H1 (cell line): Measurements from ENCODE around the gene TLL2. TPM values are rescaled to one million over a fixed set of nuclear protein-coding genes. Genes with fewer than 3 reads are reported as not detected.

Experiments
- CTCF ChIA-PET: fragments of 300-600 bp; sonication (Branson Sonifier 250); formaldehyde crosslinking; loops from one replicate; lab custom pipeline; 2021; ENCODE audit not compliant: partially characterized antibody; lab: Charles Lee
- POLR2A ChIA-PET: fragments of 300-600 bp; sonication (Branson Sonifier 250); formaldehyde crosslinking; loops from one replicate; lab custom pipeline; 2021; ENCODE audit warnings: inconsistent platforms; ENCODE audit not compliant: partially characterized antibody; lab: Charles Lee
- DNase-seq, 2 experiments: peaks; one replicate each; pipeline versions ENCODE4 v3.0.0 to v3.0.0-alpha.2; 2010 to 2022; ENCODE audit warnings: low spot score in 2 of 2, low read depth in 1 of 2, mixed read lengths in 1 of 2
- FAIRE-seq: peaks from 2 replicates; lab custom pipeline; 2011; peaks lifted over from hg19 to GRCh38; lab: Jason Lieb, UNC
- H2AFZ ChIP-seq: 2 replicates; pipeline ENCODE4 v1.8.1; 2012; ENCODE audit warnings: low read length, inconsistent platforms
- H2AK5ac ChIP-seq: 2 replicates; pipeline ENCODE4 v1.6.1; 2013; ENCODE audit warnings: low read depth, low read length
- H2BK120ac ChIP-seq: replicated peaks from 2 replicates; pipeline ENCODE3; 2013; ENCODE audit warnings: low read depth, low read length, inconsistent platforms
- H2BK12ac ChIP-seq: 2 replicates; pipeline ENCODE4 v1.6.1; 2013; ENCODE audit warnings: low read depth, low read length
- H2BK15ac ChIP-seq: 2 replicates; pipeline ENCODE4 v1.6.1; 2013; ENCODE audit warnings: low read length
- H2BK20ac ChIP-seq: 2 replicates; pipeline ENCODE4 v1.6.1; 2013; ENCODE audit warnings: low read length
- H2BK5ac ChIP-seq: 2 replicates; pipeline ENCODE4 v1.6.1; 2013; ENCODE audit warnings: low read depth, low read length
- H3K14ac ChIP-seq: 2 replicates; pipeline ENCODE4 v1.6.1; 2013; ENCODE audit warnings: inconsistent platforms; ENCODE audit not compliant: insufficient read length
- H3K18ac ChIP-seq: 2 replicates; pipeline ENCODE4 v1.6.1; 2013; ENCODE audit warnings: low read length; ENCODE audit errors: extremely low read depth
- H3K23ac ChIP-seq: 2 replicates; pipeline ENCODE4 v1.6.1; 2013; ENCODE audit warnings: inconsistent platforms; ENCODE audit not compliant: insufficient read length
- H3K23me2 ChIP-seq: 2 replicates; pipeline ENCODE4 v1.6.1; 2013; ENCODE audit warnings: low read depth, low read length
- H3K27ac ChIP-seq: 2 replicates; pipeline ENCODE4 v1.6.1; 2011; ENCODE audit warnings: low read depth, low read length, inconsistent platforms
- H3K27me3 ChIP-seq, 4 experiments: replicated peaks in 1 of 4; 1 replicate in 1 of 4; 2 replicates in 3 of 4; pipeline versions ENCODE4 v1.6.1 to v1.8.1; 2011 to 2013; ENCODE audit warnings: low read length in 3 of 4, mild to moderate bottlenecking in 3 of 4, inconsistent platforms in 2 of 4, mixed read lengths in 2 of 4, moderate library complexity in 1 of 4; ENCODE audit not compliant: control insufficient read depth in 3 of 4, insufficient read depth in 3 of 4; ENCODE audit errors: extremely low read depth in 1 of 4
- H3K36me3 ChIP-seq, 4 experiments: 2 replicates each; pipeline versions ENCODE4 v1.6.1 to v1.8.1; 2011 to 2013; ENCODE audit warnings: mild to moderate bottlenecking in 4 of 4, low read length in 3 of 4, moderate library complexity in 2 of 4, control low read depth in 1 of 4, inconsistent platforms in 1 of 4; ENCODE audit not compliant: insufficient read depth in 4 of 4, control insufficient read depth in 2 of 4
- H3K4ac ChIP-seq: replicated peaks from 2 replicates; pipeline ENCODE3; 2013; ENCODE audit warnings: low read length, low read depth, mixed read lengths, inconsistent platforms; ENCODE audit not compliant: insufficient read length
- H3K4me1 ChIP-seq, 4 experiments: replicated peaks in 1 of 4; 1 replicate in 1 of 4; 2 replicates in 3 of 4; pipeline versions ENCODE4 v1.6.1 to v1.8.1; 2011 to 2013; ENCODE audit warnings: low read length in 3 of 4, inconsistent platforms in 2 of 4, mixed read lengths in 1 of 4; ENCODE audit not compliant: insufficient read depth in 4 of 4, control insufficient read depth in 3 of 4
- H3K4me2 ChIP-seq, 2 experiments: 2 replicates each; pipeline versions ENCODE4 v1.6.1 to v1.8.1; 2011 to 2013; ENCODE audit warnings: low read depth in 2 of 2, low read length in 2 of 2, control low read depth in 1 of 2, inconsistent platforms in 1 of 2, mild to moderate bottlenecking in 1 of 2; ENCODE audit not compliant: insufficient read depth in 1 of 2
- H3K4me3 ChIP-seq, 4 experiments: fragments of 200-600, 300-600 bp in 1 of 4; sonication (generic), shearing (Covaris generic), sonication (Bioruptor Twin) in 1 of 4; 2 replicates each; pipeline versions ENCODE4 v1.5.1 to v1.8.1; 2011 to 2016; ENCODE audit warnings: low read length in 4 of 4, low read depth in 3 of 4, control low read depth in 2 of 4, inconsistent platforms in 2 of 4, mild to moderate bottlenecking in 2 of 4, mixed read lengths in 1 of 4, moderate library complexity in 1 of 4; ENCODE audit not compliant: insufficient read depth in 2 of 4; ENCODE audit errors: extremely low read depth in 1 of 4
- H3K56ac ChIP-seq: replicated peaks from 2 replicates; pipeline ENCODE3; 2013; ENCODE audit warnings: low read depth, mild to moderate bottlenecking, mixed read lengths, low read length, inconsistent platforms; ENCODE audit not compliant: insufficient read length
- H3K79me1 ChIP-seq: 2 replicates; pipeline ENCODE4 v1.6.1; 2013; ENCODE audit warnings: low read depth, low read length, control low read depth
- H3K79me2 ChIP-seq, 2 experiments: 2 replicates each; pipeline versions ENCODE4 v1.6.1 to v1.8.1; 2012 to 2013; ENCODE audit warnings: low read length in 2 of 2, mild to moderate bottlenecking in 2 of 2, inconsistent platforms in 1 of 2; ENCODE audit not compliant: insufficient read depth in 2 of 2, control insufficient read depth in 1 of 2
- H3K9ac ChIP-seq, 4 experiments: replicated peaks in 1 of 4; 1 replicate in 1 of 4; 2 replicates in 3 of 4; pipeline versions ENCODE4 v1.6.1 to v1.8.1; 2011 to 2013; ENCODE audit warnings: low read depth in 3 of 4, low read length in 3 of 4, control low read depth in 2 of 4, mild to moderate bottlenecking in 2 of 4, moderate library complexity in 2 of 4, inconsistent platforms in 1 of 4; ENCODE audit errors: extremely low read depth in 1 of 4
- H3K9me3 ChIP-seq, 2 experiments: 2 replicates each; pipeline versions ENCODE4 v1.6.1 to v1.8.1; 2012 to 2013; ENCODE audit warnings: mild to moderate bottlenecking in 2 of 2, moderate library complexity in 2 of 2, control low read depth in 1 of 2, inconsistent platforms in 1 of 2, low read depth in 1 of 2, low read length in 1 of 2, mixed read lengths in 1 of 2; ENCODE audit not compliant: insufficient read depth in 2 of 2
- H4K20me1 ChIP-seq, 2 experiments: replicated peaks in 1 of 2; 2 replicates each; pipeline versions ENCODE3 to v1.8.1; 2011 to 2013; ENCODE audit warnings: inconsistent platforms in 2 of 2, low read length in 2 of 2, mild to moderate bottlenecking in 1 of 2; ENCODE audit not compliant: insufficient read depth in 2 of 2, control insufficient read depth in 1 of 2
- H4K5ac ChIP-seq: 2 replicates; pipeline ENCODE4 v1.6.1; 2013; ENCODE audit warnings: low read length, low read depth, mixed read lengths, inconsistent platforms; ENCODE audit not compliant: insufficient read length
- H4K8ac ChIP-seq: 2 replicates; pipeline ENCODE4 v1.8.0; 2013; ENCODE audit warnings: mild to moderate bottlenecking, moderate library complexity, low read length, inconsistent platforms; ENCODE audit not compliant: insufficient read depth; ENCODE audit errors: extremely low read depth
- H4K91ac ChIP-seq: replicated peaks from 2 replicates; pipeline ENCODE3; 2013; ENCODE audit warnings: low read length, mixed read lengths, inconsistent platforms; ENCODE audit not compliant: insufficient read length
- CTBP2 ChIP-seq: IDR thresholded peaks from 2 replicates; pipeline ENCODE4 v1.7.0; 2011; ENCODE audit warnings: borderline replicate concordance, mild to moderate bottlenecking, moderate library complexity, mixed read lengths, low read length; ENCODE audit not compliant: insufficient read depth, insufficient read length
- RNF2 ChIP-seq: fragments of 200-900, 300-1000 bp; sonication (generic); IDR thresholded peaks from 2 replicates; pipeline ENCODE4 v1.7.1; 2016; ENCODE audit warnings: borderline replicate concordance, low read depth, mild to moderate bottlenecking, antibody characterized with exemption, low read length; ENCODE audit not compliant: poor library complexity, severe bottlenecking; ENCODE audit errors: missing control alignments
- SIX5 ChIP-seq: IDR thresholded peaks from 2 replicates; pipeline ENCODE4 v1.6.1; 2011; ENCODE audit warnings: mild to moderate bottlenecking, low read depth, low read length
- TCF12 ChIP-seq: IDR thresholded peaks from 2 replicates; pipeline ENCODE4 v1.6.1; 2011; ENCODE audit warnings: low read depth, mild to moderate bottlenecking, low read length
- ZNF274 ChIP-seq: IDR thresholded peaks from 2 replicates; pipeline ENCODE4 v1.7.0; 2012; ENCODE audit warnings: low read length, borderline replicate concordance; ENCODE audit errors: extremely low read depth
- WGBS, 2 experiments: shearing (Covaris generic) in 1 of 2; methylation state at CpG; one replicate each; pipeline versions ENCODE4 v1.1.6 to v1.1.7; 2013 to 2015; ENCODE audit warnings: low lambda C conversion rate in 2 of 2, mixed read lengths in 2 of 2, inconsistent platforms in 1 of 2, low coverage in 1 of 2, missing lambda C conversion rate in 1 of 2; ENCODE audit not compliant: insufficient replicate concordance in 2 of 2, insufficient coverage in 1 of 2, insufficient read length in 1 of 2; ENCODE audit errors: extremely low coverage in 1 of 2, missing lambda C conversion rate in 1 of 2; 5-methylcytosine and 5-hydroxymethylcytosine counted together
- polyA plus RNA-seq, 7 experiments: library from polyadenylated mRNA; depleted of rRNA in 3 of 7; stranded (reverse) in 5 of 7; unstranded in 2 of 7; fragments of >200 nt in 5 of 7; fragments of 200-250 nt in 2 of 7; gene quantifications; 1 replicate in 5 of 7; 2 replicates in 1 of 7; 4 replicates in 1 of 7; pipeline versions ENCODE4 v1.2.1 to v1.2.3, GENCODE V29; 2011 to 2013; ENCODE audit warnings: missing spikeins in 2 of 7, mixed read lengths in 2 of 7
- total RNA-seq: library from RNA; stranded (reverse); fragmentation: NEBNext Ultra II Directional; extraction: Animal tissue kit (Norgen Biotek cat#: 25700); gene quantifications from 2 replicates; pipeline ENCODE4 v1.2.1, GENCODE V29; 2021
- TF ChIP-seq, protein P1 (sequence below), 3 experiments: IDR thresholded peaks; 1 replicate in 2 of 3; 2 replicates in 1 of 3; pipeline versions ENCODE4 v1.5.1 to v1.6.1; 2011; ENCODE audit warnings: low read length in 3 of 3, mild to moderate bottlenecking in 3 of 3, inconsistent platforms in 2 of 3, low read depth in 1 of 3, moderate library complexity in 1 of 3; ENCODE audit not compliant: insufficient read depth in 1 of 3; ENCODE audit errors: control extremely low read depth in 1 of 3
- TF ChIP-seq, protein P2 (sequence below): IDR thresholded peaks from 2 replicates; pipeline ENCODE4 v1.6.1; 2012; ENCODE audit warnings: low read length, inconsistent platforms
- TF ChIP-seq, protein P3 (sequence below): IDR thresholded peaks from 2 replicates; pipeline ENCODE4 v1.6.1; 2011; ENCODE audit warnings: low read depth, mild to moderate bottlenecking, low read length; ENCODE audit not compliant: insufficient read depth

Gene TLL2
- total and polyA plus RNA-seq, 2 of the 8 experiments (the other 6 are each of a cell fraction or from before 2014, with no cell fraction given) = 2.4 to 3.2 TPM

DNA sequence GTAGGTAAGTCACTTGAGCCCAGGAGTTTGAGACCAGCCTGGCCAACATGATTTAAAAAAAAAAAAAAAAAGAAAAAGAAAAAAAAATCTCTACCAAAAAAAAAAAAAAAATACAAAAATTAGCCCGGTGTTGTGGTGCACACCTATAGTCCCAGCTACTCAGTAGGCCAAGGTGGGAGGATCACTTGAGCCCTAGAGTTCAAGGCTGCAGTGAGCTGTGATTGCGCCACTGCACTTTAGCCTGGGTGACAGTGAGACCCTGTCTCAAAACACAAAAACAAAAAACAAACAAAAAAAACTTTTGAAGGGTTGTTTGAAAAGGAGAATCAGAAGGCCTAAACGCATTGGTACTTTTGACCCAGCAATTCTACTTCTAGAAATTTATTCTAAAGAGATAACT lies 13.7 kb downstream of the TLL2 start:
- H4K8ac ChIP-seq = no peak overlapping the region
- H2BK5ac ChIP-seq = no peak overlapping the region
- H4K5ac ChIP-seq = no peak overlapping the region
- DNase-seq (no peak), FAIRE-seq (no peak)
- no peaks in the 10 kb centered on the region for H3K79me1 ChIP-seq
- H3K23ac ChIP-seq = no peak overlapping the region
- TF ChIP-seq, protein P1, sequence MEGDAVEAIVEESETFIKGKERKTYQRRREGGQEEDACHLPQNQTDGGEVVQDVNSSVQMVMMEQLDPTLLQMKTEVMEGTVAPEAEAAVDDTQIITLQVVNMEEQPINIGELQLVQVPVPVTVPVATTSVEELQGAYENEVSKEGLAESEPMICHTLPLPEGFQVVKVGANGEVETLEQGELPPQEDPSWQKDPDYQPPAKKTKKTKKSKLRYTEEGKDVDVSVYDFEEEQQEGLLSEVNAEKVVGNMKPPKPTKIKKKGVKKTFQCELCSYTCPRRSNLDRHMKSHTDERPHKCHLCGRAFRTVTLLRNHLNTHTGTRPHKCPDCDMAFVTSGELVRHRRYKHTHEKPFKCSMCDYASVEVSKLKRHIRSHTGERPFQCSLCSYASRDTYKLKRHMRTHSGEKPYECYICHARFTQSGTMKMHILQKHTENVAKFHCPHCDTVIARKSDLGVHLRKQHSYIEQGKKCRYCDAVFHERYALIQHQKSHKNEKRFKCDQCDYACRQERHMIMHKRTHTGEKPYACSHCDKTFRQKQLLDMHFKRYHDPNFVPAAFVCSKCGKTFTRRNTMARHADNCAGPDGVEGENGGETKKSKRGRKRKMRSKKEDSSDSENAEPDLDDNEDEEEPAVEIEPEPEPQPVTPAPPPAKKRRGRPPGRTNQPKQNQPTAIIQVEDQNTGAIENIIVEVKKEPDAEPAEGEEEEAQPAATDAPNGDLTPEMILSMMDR (IDR thresholded peaks at IDR 0.05; ENCODE audit: control extremely low read depth in 1 of 3, insufficient read depth in 1 of 3, low read depth in 1 of 3, low read length in 3 of 3) = no peak
- TF ChIP-seq SIX5 = no peak
- no peak for TF ChIP-seq CTBP2
- TF ChIP-seq TCF12 = no peak
- TF ChIP-seq RNF2 = no peak
- TF ChIP-seq, protein P2, sequence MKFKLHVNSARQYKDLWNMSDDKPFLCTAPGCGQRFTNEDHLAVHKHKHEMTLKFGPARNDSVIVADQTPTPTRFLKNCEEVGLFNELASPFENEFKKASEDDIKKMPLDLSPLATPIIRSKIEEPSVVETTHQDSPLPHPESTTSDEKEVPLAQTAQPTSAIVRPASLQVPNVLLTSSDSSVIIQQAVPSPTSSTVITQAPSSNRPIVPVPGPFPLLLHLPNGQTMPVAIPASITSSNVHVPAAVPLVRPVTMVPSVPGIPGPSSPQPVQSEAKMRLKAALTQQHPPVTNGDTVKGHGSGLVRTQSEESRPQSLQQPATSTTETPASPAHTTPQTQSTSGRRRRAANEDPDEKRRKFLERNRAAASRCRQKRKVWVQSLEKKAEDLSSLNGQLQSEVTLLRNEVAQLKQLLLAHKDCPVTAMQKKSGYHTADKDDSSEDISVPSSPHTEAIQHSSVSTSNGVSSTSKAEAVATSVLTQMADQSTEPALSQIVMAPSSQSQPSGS = no peak
- TF ChIP-seq ZNF274 = no peak
- TF ChIP-seq, protein P3, sequence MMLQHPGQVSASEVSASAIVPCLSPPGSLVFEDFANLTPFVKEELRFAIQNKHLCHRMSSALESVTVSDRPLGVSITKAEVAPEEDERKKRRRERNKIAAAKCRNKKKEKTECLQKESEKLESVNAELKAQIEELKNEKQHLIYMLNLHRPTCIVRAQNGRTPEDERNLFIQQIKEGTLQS = no peak
- H3K27ac ChIP-seq = no peak overlapping the region
- no peaks in the 10 kb centered on the region for H3K9me3 ChIP-seq
- H3K4me1 ChIP-seq = peaks cover 0 to 3% (median 0%) of the 10 kb centered on the region in 4 experiments; a peak in 1 of 7 replicates
- no peak overlapping the region for H2AK5ac ChIP-seq
- H3K23me2 ChIP-seq = no peaks in the 10 kb centered on the region
- ChIA-PET CTCF (interaction anchor here (1.1 to 5.8 kb wide), 4 partner anchors 9 to 125 kb away, joined by 3 to 35 read pairs (median 22); no protein-coding TSS in a partner anchor), POLR2A (no interaction called here)
- H3K4me3 ChIP-seq = no peak overlapping the region
- H3K18ac ChIP-seq = no peak overlapping the region
- WGBS, 2 experiments = 85% methylated on average over 2 of the region's 3 CpGs; no CpG with 5 or more reads in 1 of the 2 experiments
- no peaks in the 10 kb centered on the region for H4K20me1 ChIP-seq
- no peak overlapping the region for H2BK15ac ChIP-seq
- H3K79me2 ChIP-seq = no peaks in the 10 kb centered on the region
- no peak overlapping the region for H4K91ac ChIP-seq
- no peak overlapping the region for H3K56ac ChIP-seq
- no peak overlapping the region for H2BK120ac ChIP-seq
- H3K9ac ChIP-seq = no peak overlapping the region
- H3K4ac ChIP-seq = no peak overlapping the region
- H2BK20ac ChIP-seq = no peak overlapping the region
- no peak overlapping the region for H2BK12ac ChIP-seq
- no peak overlapping the region for H2AFZ ChIP-seq
- H3K36me3 ChIP-seq = no peaks in the 10 kb centered on the region; a peak in 1 of 8 replicates
- H3K14ac ChIP-seq = no peak overlapping the region
- no peak overlapping the region for H3K4me2 ChIP-seq
- H3K27me3 ChIP-seq = no peaks in the 10 kb centered on the region; a peak in 1 of 7 replicates
